IPS-15b (cell line): ENCODE results near the gene PDK4.

Source experiments
- H3K27me3 ChIP-seq: one replicate; pipeline ENCODE4 v1.6.1; 2013; ENCODE audit warnings: low read length; ENCODE audit not compliant: control insufficient read depth, insufficient read depth
- H3K36me3 ChIP-seq: one replicate; pipeline ENCODE4 v1.6.1; 2013; ENCODE audit warnings: low read length; ENCODE audit not compliant: control insufficient read depth, insufficient read depth
- H3K4me1 ChIP-seq: one replicate; pipeline ENCODE4 v1.6.1; 2013; ENCODE audit warnings: mild to moderate bottlenecking, low read length; ENCODE audit not compliant: control insufficient read depth, insufficient read depth
- H3K4me3 ChIP-seq: one replicate; pipeline ENCODE4 v1.5.1; 2013; ENCODE audit warnings: low read depth, low read length
- H3K9ac ChIP-seq: one replicate; pipeline ENCODE4 v1.6.1; 2013; ENCODE audit warnings: low read depth, mild to moderate bottlenecking, low read length
- H3K9me3 ChIP-seq: one replicate; pipeline ENCODE4 v1.6.1; 2013; ENCODE audit warnings: mild to moderate bottlenecking, low read length; ENCODE audit not compliant: control insufficient read depth, insufficient read depth

PDK4 gene

DNA sequence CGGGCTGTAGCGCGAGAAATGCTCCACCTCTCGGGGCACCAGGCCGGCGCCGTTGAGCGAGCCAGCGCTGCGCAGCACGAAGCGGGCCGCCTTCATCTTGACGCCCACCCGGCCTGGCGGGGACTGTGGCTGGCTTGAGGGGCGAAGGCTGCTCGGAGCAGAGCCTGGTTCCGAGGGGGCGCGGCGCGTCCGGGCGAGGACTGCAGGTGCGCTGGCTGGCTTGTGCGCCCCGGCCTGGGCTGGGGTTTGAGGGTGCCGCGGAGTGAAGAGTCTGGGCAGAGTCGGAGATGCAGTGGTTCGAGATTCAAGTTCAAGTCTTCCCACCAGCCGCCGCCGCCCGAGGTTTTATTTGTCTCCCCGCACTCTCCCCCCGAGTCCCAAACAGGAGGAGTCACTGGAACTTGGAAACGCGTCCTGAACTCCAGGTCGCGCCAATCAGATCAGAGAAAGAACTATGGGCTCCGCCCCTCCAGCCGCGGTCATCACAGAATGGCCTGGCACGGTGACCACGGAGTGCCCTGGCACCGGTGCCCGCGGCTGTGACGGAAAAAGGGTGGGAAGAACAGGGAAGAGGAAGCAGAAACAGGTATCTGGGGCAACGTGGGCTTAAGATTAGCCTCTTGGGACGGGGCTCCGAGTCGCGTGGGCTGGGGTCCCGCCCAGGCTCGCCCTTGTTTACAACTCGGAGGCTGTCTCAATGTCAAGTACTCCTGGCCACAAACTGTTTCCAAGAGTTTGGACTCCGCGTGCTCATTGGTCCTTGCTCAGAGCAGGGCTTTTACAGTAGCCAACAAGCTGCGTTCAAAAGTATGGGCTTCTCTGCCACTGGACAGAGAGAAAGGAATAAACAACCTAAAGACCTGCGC lies at the start of gene PDK4:
Gene PDK4, minus strand, starts transcription at position 319 of the 866 bp plus-strand sequence. Its CDS starts 223 bp downstream, at position 96.
- Histone ChIP-seq H3K9ac (no peak within 1 kb of the TSS), H3K4me1 (no peaks in the 10 kb centered on the region), H3K4me3 (peak within 1 kb of the TSS; percentile 76), H3K36me3 (no peaks in the 10 kb centered on the region), H3K27me3 (peaks cover 23% of the 10 kb centered on the region), H3K9me3 (no peaks in the 10 kb centered on the region)

DNA sequence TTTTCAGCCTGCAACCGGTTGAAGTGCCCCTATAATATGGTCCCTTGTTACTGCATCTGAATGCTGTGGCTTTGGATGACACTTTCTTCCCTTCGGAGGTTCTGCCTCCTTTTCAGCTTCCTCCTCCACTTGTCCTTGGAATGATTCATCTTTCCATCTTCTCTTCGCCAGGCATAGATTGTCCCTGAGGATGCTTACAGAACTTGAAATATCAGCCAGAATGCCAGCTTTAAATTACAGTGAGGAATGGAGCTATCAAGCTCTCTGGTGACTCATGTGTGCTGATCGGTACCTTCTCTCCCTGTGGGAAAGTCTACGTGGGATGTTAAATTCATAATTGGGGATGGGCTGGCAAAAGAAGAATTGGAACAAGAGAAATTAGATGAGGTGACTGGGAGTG lies 45.9 kb upstream of the PDK4 start:
- Histone ChIP-seq H3K4me3 (no peak overlapping the region), H3K4me1 (no peaks in the 10 kb centered on the region), H3K9ac (no peak overlapping the region), H3K27me3 (no peaks in the 10 kb centered on the region), H3K36me3 (no peaks in the 10 kb centered on the region), H3K9me3 (no peaks in the 10 kb centered on the region)

DNA sequence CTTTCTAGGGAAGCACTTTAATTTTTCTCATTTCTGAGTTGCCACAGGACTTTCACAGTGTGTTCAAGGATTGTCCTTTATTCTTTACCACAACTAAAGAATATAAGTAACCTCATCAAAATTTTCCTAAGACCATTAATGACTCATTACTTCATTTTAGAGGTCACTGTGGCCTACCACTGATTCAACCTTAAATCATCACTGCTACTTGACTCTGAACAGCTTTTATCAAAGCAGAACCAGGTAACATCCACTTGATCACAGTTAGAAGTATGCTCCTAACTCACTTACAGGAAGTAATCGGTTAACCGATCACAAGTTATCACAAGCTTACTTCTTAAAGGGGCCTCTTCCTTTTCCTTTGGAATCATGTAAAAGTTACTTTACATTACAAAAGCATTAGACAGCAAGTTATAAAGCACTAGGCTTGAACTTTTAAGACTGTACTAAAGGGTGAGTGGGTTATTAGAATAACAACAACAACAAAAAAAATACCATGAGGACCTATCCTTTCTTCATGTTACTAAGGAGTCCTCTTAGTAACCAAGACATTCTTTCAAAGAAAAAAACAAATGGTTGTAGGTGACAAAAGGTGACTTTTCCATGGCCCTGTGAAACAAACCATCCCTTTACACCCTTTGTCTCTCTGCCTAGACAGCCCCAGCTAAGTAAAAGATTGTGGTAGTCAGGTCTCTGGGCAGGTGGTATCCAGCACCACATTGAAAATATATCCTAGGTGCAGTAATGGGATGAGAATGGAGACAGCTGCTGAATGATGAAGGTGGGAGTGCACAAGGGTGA lies 40.0 kb upstream of the PDK4 start:
- H3K9ac ChIP-seq, result no peak overlapping the region
- H3K9me3 ChIP-seq, result no peaks in the 10 kb centered on the region
- H3K27me3 ChIP-seq, result no peaks in the 10 kb centered on the region
- no peak overlapping the region for H3K4me3 ChIP-seq
- H3K4me1 ChIP-seq, result peaks cover 6% of the 10 kb centered on the region
- no peaks in the 10 kb centered on the region for H3K36me3 ChIP-seq

DNA sequence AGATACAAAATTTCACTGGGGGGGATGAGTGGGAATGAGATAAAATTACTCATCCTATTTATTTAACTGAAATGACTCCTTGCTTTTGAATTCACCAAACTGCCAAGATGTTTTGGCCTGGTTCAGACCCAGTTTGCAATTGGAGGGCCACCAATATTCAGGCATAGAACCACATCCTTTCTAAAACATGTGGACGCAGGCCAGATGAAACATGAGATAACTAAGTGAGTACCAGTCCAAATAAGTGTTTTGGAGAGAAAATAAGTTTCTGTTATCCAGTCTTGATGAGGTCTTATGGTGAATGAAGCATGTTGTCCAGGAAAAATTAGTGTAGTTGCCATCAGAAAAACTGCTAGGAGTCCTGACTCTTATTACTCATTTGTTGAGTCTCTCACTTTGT lies 36.3 kb upstream of the PDK4 start:
- Histone ChIP-seq H3K4me1 (peaks cover 6% of the 10 kb centered on the region), H3K27me3 (no peaks in the 10 kb centered on the region), H3K9me3 (no peaks in the 10 kb centered on the region), H3K36me3 (no peaks in the 10 kb centered on the region), H3K9ac (no peak overlapping the region), H3K4me3 (no peak overlapping the region)

DNA sequence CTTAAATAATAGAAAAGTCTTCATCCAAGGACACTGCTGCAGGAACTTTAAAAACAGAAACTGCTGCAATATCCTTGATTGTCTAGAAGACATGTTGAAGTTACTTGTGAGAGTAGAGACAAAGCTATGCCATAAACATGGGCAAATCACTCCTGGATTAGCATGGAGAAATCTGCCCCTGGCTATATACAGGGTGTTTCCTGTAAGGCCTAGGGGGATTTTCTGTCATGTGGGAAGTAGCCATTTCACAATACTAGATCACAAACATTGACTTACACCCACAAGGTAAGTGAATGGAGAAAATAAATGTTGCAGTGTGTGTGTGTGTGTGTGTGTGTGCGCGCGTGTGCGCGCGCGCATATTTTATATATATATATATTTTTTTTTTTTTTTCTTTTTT lies 35.2 kb upstream of the PDK4 start:
- no peak overlapping the region for H3K4me3 ChIP-seq
- H3K4me1 ChIP-seq, result peaks cover 4% of the 10 kb centered on the region
- no peaks in the 10 kb centered on the region for H3K36me3 ChIP-seq
- H3K9me3 ChIP-seq, result no peaks in the 10 kb centered on the region
- no peaks in the 10 kb centered on the region for H3K27me3 ChIP-seq
- H3K9ac ChIP-seq, result no peak overlapping the region

DNA sequence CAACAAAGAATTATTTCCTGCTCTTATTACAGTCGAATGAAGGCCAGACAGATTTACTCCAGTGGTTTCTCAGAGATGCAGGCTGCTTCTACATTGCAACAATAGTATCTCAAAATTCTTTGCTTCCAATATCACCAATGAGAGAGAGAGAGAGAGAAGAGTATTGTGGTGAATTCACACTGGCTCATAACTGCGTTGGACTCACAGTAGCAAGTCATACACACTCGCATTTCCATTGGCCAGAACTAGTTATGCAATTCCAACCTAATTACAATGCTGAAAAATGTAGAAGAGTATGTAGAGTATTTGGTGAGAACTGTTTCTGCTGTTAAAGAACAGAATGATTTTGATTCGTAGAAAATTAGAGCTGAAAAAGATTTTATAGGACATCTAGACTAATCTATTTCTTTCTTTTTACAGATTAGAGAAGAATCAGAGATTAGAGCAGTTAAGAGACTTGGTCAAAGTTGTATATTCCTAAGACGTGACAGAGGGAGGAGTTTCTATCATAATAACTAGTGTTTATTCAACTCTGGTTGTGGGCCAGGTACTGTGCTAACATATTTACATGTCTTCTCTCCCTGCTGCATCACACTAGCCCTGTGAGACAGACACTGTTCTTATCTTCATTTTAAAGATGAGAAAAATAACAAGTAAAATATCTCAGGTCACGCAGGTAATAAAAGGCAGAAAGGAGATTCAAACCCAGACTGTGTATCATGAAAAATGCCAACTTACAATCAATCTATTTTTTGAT lies 34.6 kb upstream of the PDK4 start:
- no peaks in the 10 kb centered on the region for H3K27me3 ChIP-seq
- H3K9me3 ChIP-seq, result no peaks in the 10 kb centered on the region
- H3K36me3 ChIP-seq, result no peaks in the 10 kb centered on the region
- no peaks in the 10 kb centered on the region for H3K4me1 ChIP-seq
- no peak overlapping the region for H3K4me3 ChIP-seq
- no peak overlapping the region for H3K9ac ChIP-seq

DNA sequence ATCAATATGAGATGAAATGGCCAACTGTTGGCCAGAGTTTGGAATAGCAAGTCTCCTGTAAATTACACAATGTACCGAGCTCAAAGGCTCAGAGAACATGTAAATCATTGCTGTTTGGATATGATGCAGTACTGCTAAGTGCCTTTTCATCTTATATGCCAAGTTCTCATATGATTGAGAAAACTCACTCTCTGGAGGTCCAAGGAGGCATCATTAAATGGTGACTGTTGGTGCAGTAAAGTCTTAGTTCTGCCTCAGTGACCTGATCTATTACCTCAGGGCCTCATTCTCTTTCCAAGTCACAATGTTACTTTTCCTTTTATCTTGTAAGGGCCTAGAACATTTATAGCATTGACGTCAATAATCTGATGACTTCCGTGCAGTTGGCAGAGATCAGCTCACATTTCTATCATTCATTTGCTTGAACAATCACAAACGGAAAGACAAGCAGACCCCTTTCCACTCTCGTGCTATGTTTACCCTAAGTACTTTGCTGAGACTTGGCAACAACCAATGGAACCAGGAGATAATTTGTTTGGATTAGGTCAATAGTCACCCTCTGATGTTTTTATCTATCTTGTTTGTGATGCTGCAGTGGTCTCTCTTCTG lies 32.6 kb upstream of the PDK4 start:
- Histone ChIP-seq H3K4me1 (no peaks in the 10 kb centered on the region), H3K27me3 (no peaks in the 10 kb centered on the region), H3K36me3 (no peaks in the 10 kb centered on the region), H3K9ac (no peak overlapping the region), H3K4me3 (no peak overlapping the region), H3K9me3 (no peaks in the 10 kb centered on the region)

DNA sequence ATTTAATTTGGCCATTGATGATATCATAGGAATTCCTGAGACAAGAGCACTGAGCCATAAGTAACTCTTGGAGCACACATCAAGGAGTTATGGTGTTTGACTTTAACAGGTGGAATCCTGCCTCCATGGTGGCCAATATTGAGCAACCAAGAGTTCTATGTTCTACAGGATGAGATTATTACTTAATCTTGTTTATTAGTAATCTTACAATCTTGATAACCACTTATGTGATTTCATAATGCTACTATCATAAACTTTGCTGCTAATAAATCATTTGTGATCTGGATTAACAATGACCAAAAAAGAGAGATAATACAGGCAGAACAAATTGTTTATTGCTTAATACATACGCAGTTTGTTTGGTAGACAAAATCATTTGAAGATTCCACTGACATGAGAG lies 27.5 kb upstream of the PDK4 start:
- Histone ChIP-seq H3K4me1 (no peaks in the 10 kb centered on the region), H3K27me3 (no peaks in the 10 kb centered on the region), H3K9ac (no peak overlapping the region), H3K36me3 (no peaks in the 10 kb centered on the region), H3K4me3 (no peak overlapping the region), H3K9me3 (no peaks in the 10 kb centered on the region)

DNA sequence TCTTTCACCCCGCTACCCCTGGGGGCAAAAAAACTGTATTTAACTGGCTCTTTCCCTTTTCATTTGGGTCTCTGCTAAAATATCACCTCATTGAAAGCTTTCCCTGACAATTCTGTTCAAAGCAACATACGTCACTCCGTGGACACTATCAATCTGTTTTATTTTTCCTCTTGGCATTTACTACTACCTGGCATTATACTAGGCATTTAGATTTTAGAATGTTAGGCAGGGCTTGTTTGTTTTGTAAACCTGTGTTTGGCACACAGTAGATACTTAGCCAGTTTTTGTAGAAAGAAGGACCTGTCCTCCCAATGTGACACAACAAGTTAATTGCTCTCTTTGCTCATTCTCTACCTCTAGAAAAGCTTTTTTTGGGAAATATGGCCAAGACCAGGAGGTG lies 26.5 kb upstream of the PDK4 start:
- Histone ChIP-seq H3K36me3 (no peaks in the 10 kb centered on the region), H3K9me3 (no peaks in the 10 kb centered on the region), H3K9ac (no peak overlapping the region), H3K4me3 (no peak overlapping the region), H3K4me1 (no peaks in the 10 kb centered on the region), H3K27me3 (no peaks in the 10 kb centered on the region)

DNA sequence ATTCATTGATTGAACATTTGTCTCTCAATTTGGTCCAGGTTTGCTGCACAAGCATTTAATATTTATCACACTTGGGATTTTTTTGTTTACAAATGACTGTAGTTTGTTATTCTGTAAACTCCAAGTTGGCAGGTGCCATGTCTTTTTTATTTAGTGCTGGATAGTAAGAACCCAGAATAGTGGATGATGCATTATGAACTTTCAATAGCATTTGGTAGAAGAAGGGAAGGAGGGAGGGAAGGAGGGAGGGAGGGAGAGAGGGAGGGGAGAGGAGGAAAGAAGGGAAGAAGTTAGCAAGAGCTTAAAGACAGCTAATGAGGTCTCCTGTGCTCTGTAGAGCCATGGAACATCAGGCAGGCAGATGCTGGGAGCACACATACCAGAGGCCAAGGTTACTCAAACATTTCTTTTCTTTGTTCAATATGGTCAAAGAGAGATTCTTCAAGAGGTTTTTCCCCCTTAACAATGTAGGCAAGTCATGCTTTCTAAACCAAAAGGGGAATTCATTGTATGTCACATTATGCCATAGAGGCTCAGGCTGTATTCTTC lies 25.8 kb upstream of the PDK4 start:
- no peaks in the 10 kb centered on the region for H3K36me3 ChIP-seq
- no peak overlapping the region for H3K9ac ChIP-seq
- H3K9me3 ChIP-seq, result no peaks in the 10 kb centered on the region
- H3K27me3 ChIP-seq, result no peaks in the 10 kb centered on the region
- H3K4me3 ChIP-seq, result no peak overlapping the region
- H3K4me1 ChIP-seq, result no peaks in the 10 kb centered on the region

DNA sequence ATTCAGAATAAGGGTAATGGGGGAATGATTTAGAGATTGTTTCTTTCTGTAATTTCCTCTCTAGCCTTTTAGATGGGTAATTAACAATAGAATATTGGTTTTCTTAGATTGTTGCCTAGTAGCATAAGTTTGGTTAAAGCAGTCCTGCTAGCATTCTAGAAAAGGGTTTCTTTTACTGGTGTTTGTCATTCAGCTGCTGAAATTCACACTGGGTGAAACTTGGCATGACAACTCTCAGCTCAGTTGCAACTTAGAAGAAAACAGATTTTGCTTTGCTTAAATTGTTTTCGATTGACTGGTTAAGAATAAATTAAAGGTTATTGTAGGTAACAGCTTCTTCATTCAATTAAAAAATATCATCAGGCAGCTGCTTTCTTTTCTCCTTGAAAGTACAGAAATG lies 25.1 kb upstream of the PDK4 start:
- no peak overlapping the region for H3K4me3 ChIP-seq
- H3K9ac ChIP-seq, result no peak overlapping the region
- H3K36me3 ChIP-seq, result no peaks in the 10 kb centered on the region
- no peaks in the 10 kb centered on the region for H3K9me3 ChIP-seq
- no peaks in the 10 kb centered on the region for H3K27me3 ChIP-seq
- no peaks in the 10 kb centered on the region for H3K4me1 ChIP-seq
